ENCODE results near the gene RTN1.
A peak's percentile ranks its signal among the peaks of the same experiment; 100 is the strongest.

The RTN1 gene

GRCh38 chr14:59629444-59630287 is 240.9 kb downstream of the RTN1 start:
- no peak for DNase-seq (ENCODE audit: low read depth in 2 of 2)

- no peak for DNase-seq (ENCODE audit: low read depth in 2 of 2)
Measured at GRCh38 chr14:59627011-59627520, 243.5 kb downstream of the RTN1 start.

GRCh38 chr14:59622631-59623030 is 247.9 kb downstream of the RTN1 start:
- no peak for DNase-seq (ENCODE audit: low read depth in 2 of 2)

GRCh38 chr14:59619061-59619460 is 251.5 kb downstream of the RTN1 start:
- no peak for DNase-seq (ENCODE audit: low read depth in 2 of 2)

GRCh38 chr14:59601056-59601455 is 269.5 kb downstream of the RTN1 start:
- no peak for DNase-seq (ENCODE audit: low read depth in 2 of 2)

GRCh38 chr14:59600211-59600945 is 270.2 kb downstream of the RTN1 start:
- no peak for DNase-seq (ENCODE audit: low read depth in 2 of 2)

GRCh38 chr14:59595071-59595470 is 275.5 kb downstream of the RTN1 start:
- no peak for DNase-seq (ENCODE audit: low read depth in 2 of 2)

- no peak for DNase-seq (ENCODE audit: low read depth in 2 of 2)
Measured at GRCh38 chr14:59591641-59592370, 278.8 kb downstream of the RTN1 start.

GRCh38 chr14:59588101-59588500 is 282.5 kb downstream of the RTN1 start:
- DNase-seq (ENCODE audit: low read depth in 2 of 2): no peak

GRCh38 chr14:59585891-59586554 is 284.6 kb downstream of the RTN1 start:
- no peak for DNase-seq (ENCODE audit: low read depth in 2 of 2)

GRCh38 chr14:59583755-59584154 is 286.8 kb downstream of the RTN1 start:
- no peak for DNase-seq (ENCODE audit: low read depth in 2 of 2)

- DNase-seq (ENCODE audit: low read depth in 2 of 2): no peak
Measured at GRCh38 chr14:59582845-59583509, 287.6 kb downstream of the RTN1 start.

- no peak for DNase-seq (ENCODE audit: low read depth in 2 of 2)
Measured at GRCh38 chr14:59582161-59582560, 288.4 kb downstream of the RTN1 start.

GRCh38 chr14:59580911-59581310 is 289.7 kb downstream of the RTN1 start:
- no peak for DNase-seq (ENCODE audit: low read depth in 2 of 2)

- DNase-seq (ENCODE audit: low read depth in 2 of 2): peak; percentile 81
Measured at GRCh38 chr14:59576332-59577294, 294.0 kb downstream of the RTN1 start, which contains the start of gene CCDC175. Gene CCDC175 (minus strand): TSS chr14:59576812. CDS start chr14:59576775, 37 bp downstream.

GRCh38 chr14:59570122-59570521 is 300.5 kb downstream of the RTN1 start:
- no peak for DNase-seq (ENCODE audit: low read depth in 2 of 2)

- DNase-seq (ENCODE audit: low read depth in 2 of 2): no peak
Measured at GRCh38 chr14:59566725-59567124, 303.9 kb downstream of the RTN1 start.

- DNase-seq (ENCODE audit: low read depth in 2 of 2): no peak
Measured at GRCh38 chr14:59566296-59566695, 304.3 kb downstream of the RTN1 start.

- no peak for DNase-seq (ENCODE audit: low read depth in 2 of 2)
Measured at GRCh38 chr14:59565087-59565486, 305.5 kb downstream of the RTN1 start.

- DNase-seq (ENCODE audit: low read depth in 2 of 2): no peak
Measured at GRCh38 chr14:59564366-59564765, 306.2 kb downstream of the RTN1 start.

Data from stimulated activated CD8-positive, alpha-beta memory T cell treated with anti-CD3 and anti-CD28 coated beads, Interleukin-2, amount 100 ng/mL, for 48 hours (primary cell).